Mucosa of rectum (tissue), 2 donors: ENCODE measurements around the gene PDIA4.

Experiments
- H3K27ac ChIP-seq, 2 donors: one replicate each; pipeline ENCODE4 v1.7.0; 2013; ENCODE audit warnings: inconsistent platforms in 2 of 2, low read depth in 2 of 2, low read length in 2 of 2
- H3K27me3 ChIP-seq, 2 donors: one replicate each; pipeline ENCODE4 v1.7.0; 2013; ENCODE audit warnings: low read length in 2 of 2; ENCODE audit not compliant: control insufficient read depth in 2 of 2, insufficient read depth in 2 of 2
- H3K36me3 ChIP-seq, 2 donors: one replicate each; pipeline ENCODE4 v1.7.0; 2013; ENCODE audit warnings: low read length in 2 of 2; ENCODE audit not compliant: control insufficient read depth in 2 of 2, insufficient read depth in 2 of 2
- H3K4me1 ChIP-seq, 2 donors: one replicate each; pipeline ENCODE4 v1.7.0; 2013; ENCODE audit warnings: low read length in 2 of 2, mild to moderate bottlenecking in 1 of 2; ENCODE audit not compliant: control insufficient read depth in 2 of 2, insufficient read depth in 2 of 2
- H3K4me3 ChIP-seq, 2 donors: one replicate each; pipeline ENCODE4 v1.7.0; 2013; ENCODE audit warnings: low read length in 2 of 2
- H3K9ac ChIP-seq, 2 donors: one replicate each; pipeline ENCODE4 v1.7.0; 2013; ENCODE audit warnings: low read length in 2 of 2, low read depth in 1 of 2, mild to moderate bottlenecking in 1 of 2
- H3K9me3 ChIP-seq, 2 donors: one replicate each; pipeline ENCODE4 v1.7.0; 2013; ENCODE audit warnings: low read length in 2 of 2; ENCODE audit not compliant: control insufficient read depth in 2 of 2
- donor health status: healthy.
- donor health status: Normal muscosa, but diverticular disease.

Gene PDIA4, protein sequence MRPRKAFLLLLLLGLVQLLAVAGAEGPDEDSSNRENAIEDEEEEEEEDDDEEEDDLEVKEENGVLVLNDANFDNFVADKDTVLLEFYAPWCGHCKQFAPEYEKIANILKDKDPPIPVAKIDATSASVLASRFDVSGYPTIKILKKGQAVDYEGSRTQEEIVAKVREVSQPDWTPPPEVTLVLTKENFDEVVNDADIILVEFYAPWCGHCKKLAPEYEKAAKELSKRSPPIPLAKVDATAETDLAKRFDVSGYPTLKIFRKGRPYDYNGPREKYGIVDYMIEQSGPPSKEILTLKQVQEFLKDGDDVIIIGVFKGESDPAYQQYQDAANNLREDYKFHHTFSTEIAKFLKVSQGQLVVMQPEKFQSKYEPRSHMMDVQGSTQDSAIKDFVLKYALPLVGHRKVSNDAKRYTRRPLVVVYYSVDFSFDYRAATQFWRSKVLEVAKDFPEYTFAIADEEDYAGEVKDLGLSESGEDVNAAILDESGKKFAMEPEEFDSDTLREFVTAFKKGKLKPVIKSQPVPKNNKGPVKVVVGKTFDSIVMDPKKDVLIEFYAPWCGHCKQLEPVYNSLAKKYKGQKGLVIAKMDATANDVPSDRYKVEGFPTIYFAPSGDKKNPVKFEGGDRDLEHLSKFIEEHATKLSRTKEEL

GRCh38 chr7:149028346-149029109 is at the start of gene PDIA4:
PDIA4 (minus strand) TSS chr7:149028505; CDS start chr7:149028408, 97 bp downstream.
- Histone ChIP-seq H3K9me3 (no peaks in the 10 kb centered on the region), H3K27me3 (no peaks in the 10 kb centered on the region), H3K4me1 (peaks cover 10 to 15% of the 10 kb centered on the region in 2 donors), H3K36me3 (no peaks in the 10 kb centered on the region), H3K27ac (peak within 1 kb of the TSS; percentile 91 to 92), H3K4me3 (peak within 1 kb of the TSS; percentile 82 to 88), H3K9ac (peak within 1 kb of the TSS; percentile 82 to 91)

- Histone ChIP-seq H3K4me1 (no peaks in the 10 kb centered on the region), H3K9me3 (no peaks in the 10 kb centered on the region), H3K4me3 (no peak overlapping the region), H3K27me3 (no peaks in the 10 kb centered on the region), H3K27ac (no peak overlapping the region), H3K36me3 (peaks cover 5 to 9% of the 10 kb centered on the region in 2 donors), H3K9ac (no peak overlapping the region)
Measured at GRCh38 chr7:149077594-149077993, 49.3 kb upstream of the PDIA4 start.

DNA sequence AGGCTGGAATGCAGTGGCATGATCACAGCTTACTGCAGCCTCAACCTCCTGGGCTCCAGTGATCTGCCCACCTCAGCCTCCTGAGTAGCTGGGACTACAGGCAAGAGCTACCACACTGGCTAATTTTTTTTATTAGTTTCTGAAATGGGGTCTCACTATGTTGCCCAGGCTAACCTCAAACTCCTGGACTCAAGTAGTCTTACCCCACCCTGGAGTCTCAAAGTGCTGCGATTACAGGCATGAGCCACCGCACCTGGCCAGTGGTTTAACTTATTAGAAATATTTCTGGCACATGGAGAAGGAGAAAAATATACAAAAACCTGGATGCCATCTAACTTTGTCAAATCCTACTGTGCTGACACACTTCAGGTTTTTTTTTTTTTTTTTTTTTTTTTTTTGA is 47.0 kb upstream of the PDIA4 start:
- H3K27ac ChIP-seq = no peak overlapping the region
- peaks cover 23 to 24% of the 10 kb centered on the region in 2 donors for H3K36me3 ChIP-seq
- no peaks in the 10 kb centered on the region for H3K4me1 ChIP-seq
- no peak overlapping the region for H3K9ac ChIP-seq
- no peak overlapping the region for H3K4me3 ChIP-seq
- no peaks in the 10 kb centered on the region for H3K27me3 ChIP-seq
- no peaks in the 10 kb centered on the region for H3K9me3 ChIP-seq

DNA sequence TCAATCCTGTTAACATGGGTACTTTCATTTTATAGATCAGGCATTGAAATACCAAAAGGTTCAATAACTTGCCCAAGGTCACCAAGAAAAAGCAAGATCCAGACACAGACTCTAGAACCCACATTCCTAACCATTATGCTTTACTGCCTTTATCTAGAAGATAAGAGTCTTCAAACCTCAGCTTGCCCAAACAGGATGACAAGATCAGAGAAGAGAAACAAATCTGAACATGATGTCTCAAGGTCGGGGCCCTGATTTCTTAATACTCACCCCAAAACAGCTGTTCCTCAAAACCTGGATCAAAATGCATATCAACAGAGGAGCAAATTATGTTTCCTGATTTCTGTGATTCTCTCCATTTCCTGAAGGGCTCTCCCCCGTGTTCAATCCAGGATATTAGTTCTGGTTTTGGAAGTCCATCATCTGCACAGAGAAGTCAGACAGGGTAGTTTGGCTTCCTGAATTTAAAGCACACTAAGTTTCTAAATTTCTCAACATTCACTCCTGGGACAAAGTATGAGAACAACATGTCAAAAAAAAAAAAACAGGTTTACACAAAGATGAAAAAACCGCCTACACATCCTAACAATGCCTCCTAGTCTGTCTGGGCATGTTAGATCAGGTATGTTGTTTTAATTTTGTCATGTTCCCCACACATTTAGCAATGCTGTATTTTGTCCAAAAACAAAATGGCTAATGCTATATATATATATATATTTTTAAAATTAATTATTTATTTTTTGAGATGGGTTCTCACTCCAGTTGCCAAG is 46.0 kb upstream of the PDIA4 start:
- Histone ChIP-seq H3K9ac (no peak overlapping the region), H3K4me3 (no peak overlapping the region), H3K27ac (no peak overlapping the region), H3K9me3 (no peaks in the 10 kb centered on the region), H3K36me3 (peaks cover 23 to 26% of the 10 kb centered on the region in 2 donors), H3K27me3 (no peaks in the 10 kb centered on the region), H3K4me1 (no peaks in the 10 kb centered on the region)

GRCh38 chr7:149072438-149072775 is 44.1 kb upstream of the PDIA4 start:
- Histone ChIP-seq H3K9me3 (no peaks in the 10 kb centered on the region), H3K27me3 (no peaks in the 10 kb centered on the region), H3K9ac (no peak overlapping the region), H3K4me1 (no peaks in the 10 kb centered on the region), H3K36me3 (peaks cover 23 to 26% of the 10 kb centered on the region in 2 donors), H3K4me3 (no peak overlapping the region), H3K27ac (no peak overlapping the region)

GRCh38 chr7:149071641-149072437 is 43.5 kb upstream of the PDIA4 start:
- Histone ChIP-seq H3K4me3 (no peak overlapping the region), H3K27me3 (no peaks in the 10 kb centered on the region), H3K27ac (no peak overlapping the region), H3K9me3 (no peaks in the 10 kb centered on the region), H3K36me3 (peaks cover 20 to 25% of the 10 kb centered on the region in 2 donors), H3K4me1 (no peaks in the 10 kb centered on the region), H3K9ac (no peak overlapping the region)

DNA sequence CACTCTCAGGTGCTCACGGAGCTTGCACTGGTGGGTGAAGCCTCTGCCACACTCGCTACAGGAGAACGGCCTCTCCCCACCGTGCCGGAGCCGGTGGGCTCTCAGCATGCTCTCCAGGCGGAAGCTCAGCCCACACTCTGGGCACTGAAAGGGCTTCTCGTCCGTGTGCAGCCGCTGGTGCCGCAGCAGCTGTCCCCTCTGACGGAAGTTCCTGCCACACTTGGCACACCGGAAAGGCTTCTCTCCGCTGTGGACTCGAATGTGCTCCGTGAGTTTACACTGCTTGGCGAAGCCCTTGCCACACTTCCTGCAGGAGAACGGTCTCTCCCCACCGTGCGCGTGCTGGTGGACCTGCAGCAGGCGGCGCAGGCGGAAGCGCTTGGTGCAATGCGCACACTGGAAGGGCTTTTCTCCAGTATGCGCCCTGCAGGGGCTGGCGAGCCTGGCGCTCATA is 42.9 kb upstream of the PDIA4 start:
- no peaks in the 10 kb centered on the region for H3K4me1 ChIP-seq
- H3K27me3 ChIP-seq = no peaks in the 10 kb centered on the region
- no peak overlapping the region for H3K27ac ChIP-seq
- no peaks in the 10 kb centered on the region for H3K9me3 ChIP-seq
- no peak overlapping the region for H3K9ac ChIP-seq
- peaks cover 19 to 24% of the 10 kb centered on the region in 2 donors for H3K36me3 ChIP-seq
- no peak overlapping the region for H3K4me3 ChIP-seq

- no peak overlapping the region for H3K9ac ChIP-seq
- no peak overlapping the region for H3K27ac ChIP-seq
- no peaks in the 10 kb centered on the region for H3K4me1 ChIP-seq
- no peaks in the 10 kb centered on the region for H3K27me3 ChIP-seq
- H3K4me3 ChIP-seq = no peak overlapping the region
- peaks cover 19 to 24% of the 10 kb centered on the region in 2 donors for H3K36me3 ChIP-seq
- no peaks in the 10 kb centered on the region for H3K9me3 ChIP-seq
Measured at GRCh38 chr7:149070372-149071125, 42.2 kb upstream of the PDIA4 start.

- H3K27ac ChIP-seq = no peak overlapping the region
- peaks cover 16 to 24% of the 10 kb centered on the region in 2 donors for H3K36me3 ChIP-seq
- H3K27me3 ChIP-seq = no peaks in the 10 kb centered on the region
- H3K9ac ChIP-seq = no peak overlapping the region
- no peak overlapping the region for H3K4me3 ChIP-seq
- H3K4me1 ChIP-seq = peaks cover 0 to 2% of the 10 kb centered on the region in 2 donors
- no peaks in the 10 kb centered on the region for H3K9me3 ChIP-seq
Measured at GRCh38 chr7:149067869-149068268, 39.6 kb upstream of the PDIA4 start.
